Head of caudate nucleus (tissue), 42 donors: ENCODE measurements around the gene SNX19.
A peak's percentile ranks its signal among the peaks of the same experiment; 100 is the strongest.

ENCODE experiments used
- DNase-seq, 42 donors: peaks; one replicate each; pipeline versions ENCODE4 v3.0.0 to v3.0.0-alpha.2; 2020 to 2021; ENCODE audit warnings: mixed read lengths in 7 of 42
- intact Hi-C: fragments of 100-400 bp; cut with DNase I; formaldehyde crosslinking; loops from one replicate; pipeline ENCODE4 v1.15.0; 2022

The SNX19 gene

DNA sequence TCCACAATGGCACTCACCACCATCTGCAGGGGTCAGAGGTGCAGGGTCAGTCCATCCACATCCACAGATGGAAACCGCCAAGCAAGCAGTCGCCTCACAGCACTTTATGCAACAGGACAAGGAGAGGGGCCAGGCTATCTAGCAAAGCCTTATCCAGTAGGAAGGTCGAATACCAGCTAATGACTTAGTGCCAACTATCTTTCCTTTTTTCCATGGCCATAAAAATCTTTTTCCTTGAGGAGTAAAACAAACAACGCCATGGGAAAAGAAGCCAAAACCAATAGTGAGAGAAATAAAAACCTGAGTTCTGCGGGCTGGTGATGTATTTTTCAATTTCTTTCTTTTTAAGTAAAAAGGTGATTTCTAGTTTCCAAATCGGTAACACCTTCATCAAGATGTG lies 8.2 kb downstream of the SNX19 start:
- intact Hi-C loops: no loop called here
- DNase-seq: no peak

DNA sequence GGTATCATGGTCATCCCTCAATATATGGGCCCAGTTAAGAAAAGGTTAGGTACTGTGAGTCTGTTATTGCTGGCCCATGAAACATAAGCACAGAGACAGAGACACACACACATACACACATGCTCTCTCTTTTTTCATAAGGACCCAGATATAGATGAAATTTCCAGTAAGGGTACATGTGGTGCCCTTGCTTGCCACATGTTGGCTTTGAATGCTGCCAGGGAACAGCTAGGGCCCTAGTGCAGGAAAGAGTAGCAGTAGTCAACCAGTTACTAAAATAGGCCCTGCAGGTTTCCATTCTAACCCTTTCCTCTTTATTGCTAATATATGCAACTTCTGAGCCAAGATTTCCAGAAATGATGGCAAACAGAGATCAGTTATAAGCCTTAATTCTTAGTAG lies 9.1 kb downstream of the SNX19 start:
- no peak for DNase-seq
- intact Hi-C loops: no loop called here

DNA sequence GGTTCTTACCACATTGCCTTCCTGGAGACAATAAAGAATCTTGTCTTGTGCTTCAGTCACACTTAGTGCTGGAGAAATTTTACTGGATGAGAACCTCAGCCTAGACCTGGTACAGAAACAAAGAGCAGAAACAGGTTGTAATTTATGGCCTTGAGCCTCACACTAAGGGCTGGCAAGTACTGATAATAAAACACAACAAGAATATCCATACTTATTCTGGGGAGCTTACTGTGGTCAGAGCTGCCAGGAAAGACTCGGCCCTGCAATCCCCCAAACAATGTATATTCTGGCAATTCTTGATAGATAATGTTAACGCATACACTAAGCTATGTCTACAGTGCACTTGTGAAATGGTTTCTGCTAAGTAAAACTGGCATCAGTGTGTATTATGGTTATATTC lies 9.7 kb downstream of the SNX19 start:
- intact Hi-C loops: no loop called here
- DNase-seq: no peak

DNA sequence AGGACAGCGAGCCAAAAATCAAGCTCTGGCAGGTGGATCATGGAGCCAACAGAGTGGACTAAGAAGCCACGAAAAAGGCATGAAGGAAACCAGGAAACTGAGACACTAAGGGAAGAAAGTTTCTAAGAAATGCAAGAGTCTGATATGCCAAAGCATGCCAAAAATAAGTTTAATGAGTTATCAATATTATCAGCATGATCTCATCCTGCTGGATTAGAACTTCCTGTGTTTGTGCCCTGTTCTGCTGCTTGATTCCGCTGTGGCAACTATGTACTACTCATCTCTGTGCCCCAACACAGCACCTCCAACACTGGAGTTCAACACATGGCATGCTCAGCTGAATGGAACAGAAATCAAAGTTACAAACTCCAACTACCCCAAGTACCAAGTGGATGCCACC lies 10.8 kb downstream of the SNX19 start:
- intact Hi-C loops: no loop called here
- no peak for DNase-seq

DNA sequence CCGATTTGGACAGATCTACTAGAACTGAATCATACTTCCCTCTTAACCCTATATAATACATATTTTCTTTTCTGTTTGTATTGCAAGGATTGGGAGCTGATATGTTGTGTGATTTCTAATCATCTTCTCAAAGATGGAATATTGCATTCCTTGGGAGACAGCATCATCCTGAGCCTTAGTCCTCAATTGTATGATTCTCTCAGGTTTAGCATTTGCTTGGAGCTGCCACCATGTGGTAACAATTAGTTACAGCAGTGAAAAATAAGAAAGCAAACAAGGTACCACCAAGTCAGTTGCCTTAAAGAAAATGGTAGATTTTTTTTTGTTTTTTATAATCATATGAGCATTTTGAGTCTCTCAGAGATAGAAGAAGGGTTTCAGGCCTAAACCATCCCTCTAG lies 11.9 kb downstream of the SNX19 start:
- no peak for DNase-seq
- intact Hi-C loops: no loop called here

DNA sequence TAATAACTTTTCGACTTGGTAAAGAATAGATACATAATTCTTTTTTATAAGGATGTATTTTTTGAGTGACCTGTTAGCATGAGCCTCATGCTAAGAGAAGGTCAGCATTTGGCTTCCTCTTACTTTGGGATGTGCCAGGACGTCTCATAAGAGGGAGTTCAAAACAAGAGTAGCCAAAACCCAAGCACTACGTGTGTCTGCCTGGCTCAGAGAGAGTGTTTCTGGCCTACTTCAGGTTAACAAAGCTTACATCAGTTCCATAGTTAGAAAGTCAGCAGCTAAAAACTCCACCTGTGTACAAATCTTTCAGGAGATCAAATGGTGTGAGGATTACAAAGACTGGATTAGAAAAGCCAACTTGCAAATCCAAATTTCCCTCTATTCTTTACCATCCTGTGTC lies 13.9 kb downstream of the SNX19 start:
- intact Hi-C loops: no loop called here
- no peak for DNase-seq

DNA sequence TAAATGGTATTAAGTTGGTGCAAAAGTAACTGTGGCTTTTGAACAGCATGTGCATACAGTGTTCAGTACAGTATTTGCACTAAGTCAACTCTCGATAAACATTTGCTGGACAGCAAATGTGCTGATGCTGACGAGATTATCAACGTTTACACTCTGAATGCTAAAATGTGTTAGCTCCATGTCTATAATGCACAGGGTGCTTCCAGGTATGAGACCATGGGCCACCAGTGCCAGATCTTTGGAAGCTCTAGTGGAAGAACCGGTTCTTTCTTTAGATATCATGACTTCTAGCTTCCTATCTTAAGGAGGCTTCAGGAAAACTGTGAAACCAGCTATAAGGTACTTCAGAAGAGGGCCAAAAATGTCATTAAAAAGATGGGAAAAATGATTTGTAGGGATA lies 17.2 kb downstream of the SNX19 start:
- intact Hi-C loops: loop anchor here (10.0 kb wide), 1 partner anchor 464 kb away; no protein-coding TSS in a partner anchor
- no peak for DNase-seq

DNA sequence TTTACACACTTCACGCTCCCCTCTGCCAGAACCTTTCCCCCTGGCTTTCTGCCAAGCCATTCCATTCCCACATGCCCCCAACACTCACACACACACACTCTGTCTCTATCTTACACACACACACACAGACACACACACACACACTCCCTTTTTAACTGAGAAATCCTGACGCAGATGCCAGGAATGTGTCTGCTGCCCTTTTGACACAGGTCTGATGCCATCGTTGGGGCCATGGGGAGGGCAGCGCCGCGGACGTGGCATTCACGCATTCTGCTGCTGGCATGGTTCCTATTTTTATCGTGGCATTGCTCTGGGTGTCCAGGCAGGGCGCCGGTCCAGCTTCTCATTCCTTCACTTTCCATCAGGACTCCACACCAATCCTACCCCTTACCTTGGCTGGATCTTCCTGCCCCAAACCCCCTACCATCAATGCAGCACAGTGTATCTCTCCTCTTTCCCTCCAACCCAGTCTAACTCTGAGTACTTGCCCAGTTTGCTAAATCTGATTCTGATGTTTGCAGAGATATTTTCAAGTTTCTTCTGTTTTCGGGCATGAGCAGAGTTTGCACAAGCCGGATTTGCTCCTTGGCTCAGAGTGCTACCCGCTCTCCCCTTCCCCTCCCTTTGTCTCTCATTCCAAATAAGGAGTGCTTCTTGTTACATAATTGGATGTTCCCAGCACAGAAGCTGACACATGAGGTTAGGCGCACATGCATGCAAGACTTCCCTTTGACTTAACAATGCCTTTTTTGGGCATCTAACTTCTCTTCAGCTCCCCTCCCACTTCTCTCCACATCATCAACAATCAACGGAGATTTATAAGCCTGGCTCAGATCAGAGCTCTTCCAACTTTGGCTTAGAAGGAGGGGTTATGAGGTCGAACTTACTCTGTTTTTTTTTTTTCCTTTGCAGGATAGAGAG lies 18.8 kb downstream of the SNX19 start:
- DNase-seq: peak in 29 of 42 donors; percentile 20 to 82 (median 54)
- intact Hi-C loops: loop anchor here (10.0 kb wide), 1 partner anchor 463 kb away; no protein-coding TSS in a partner anchor

DNA sequence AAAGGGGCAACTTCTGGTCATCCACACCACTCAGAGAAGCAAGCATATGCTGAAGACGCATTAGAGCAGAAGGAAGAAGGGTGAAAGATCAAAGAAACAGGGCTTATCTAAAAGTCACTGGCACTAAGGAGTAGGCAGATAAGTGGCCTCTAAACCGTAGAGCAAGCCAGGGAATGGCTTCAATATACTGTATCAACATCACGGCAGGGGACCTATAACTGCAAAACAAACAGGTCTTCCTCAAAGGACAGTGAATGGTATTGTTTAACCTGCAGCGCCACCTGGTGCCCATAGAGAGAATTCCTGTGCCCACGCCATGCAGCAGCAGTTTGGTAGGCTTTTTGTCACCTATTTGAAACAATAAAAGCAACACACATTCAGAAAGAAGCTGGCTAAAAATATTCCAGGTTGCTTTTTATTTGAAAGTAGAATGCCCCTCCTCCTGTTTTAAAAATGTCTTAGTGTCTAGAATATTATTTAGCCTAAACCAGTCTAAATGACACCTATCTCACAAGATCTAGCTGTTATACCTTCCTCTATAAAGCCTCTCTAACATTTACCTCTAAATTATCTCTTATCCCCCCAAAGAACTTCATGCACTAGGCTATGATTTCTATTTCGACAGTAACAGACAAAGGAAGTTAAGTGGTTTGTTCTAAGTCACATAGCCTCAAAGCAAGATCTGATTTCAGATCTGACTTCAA lies 21.8 kb downstream of the SNX19 start:
- intact Hi-C loops: loop anchor here (10.0 kb wide), 1 partner anchor 460 kb away; no protein-coding TSS in a partner anchor
- DNase-seq: peak; percentile 30 to 94 (median 84)

DNA sequence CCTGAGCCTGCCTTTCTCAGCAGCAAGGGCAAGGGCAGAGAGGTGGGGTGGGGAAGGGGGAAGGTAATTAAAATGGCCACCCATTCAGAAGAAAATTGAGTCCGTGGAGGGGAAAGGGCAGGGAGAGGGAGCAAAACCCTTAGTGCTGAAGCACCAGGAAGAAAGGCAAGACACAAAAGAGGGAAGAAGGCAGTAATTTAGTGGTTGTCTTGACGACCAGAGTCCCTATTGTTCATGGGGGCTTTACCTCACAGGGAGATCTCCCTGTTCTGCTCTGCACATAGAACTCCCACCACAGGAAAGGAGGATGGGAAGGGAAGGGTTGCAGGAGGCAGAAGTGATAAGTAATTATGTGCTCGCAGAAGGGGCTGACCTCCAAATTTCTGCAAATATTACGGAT lies 23.4 kb downstream of the SNX19 start:
- no peak for DNase-seq
- intact Hi-C loops: loop anchor here (10.0 kb wide), 1 partner anchor 458 kb away; no protein-coding TSS in a partner anchor

DNA sequence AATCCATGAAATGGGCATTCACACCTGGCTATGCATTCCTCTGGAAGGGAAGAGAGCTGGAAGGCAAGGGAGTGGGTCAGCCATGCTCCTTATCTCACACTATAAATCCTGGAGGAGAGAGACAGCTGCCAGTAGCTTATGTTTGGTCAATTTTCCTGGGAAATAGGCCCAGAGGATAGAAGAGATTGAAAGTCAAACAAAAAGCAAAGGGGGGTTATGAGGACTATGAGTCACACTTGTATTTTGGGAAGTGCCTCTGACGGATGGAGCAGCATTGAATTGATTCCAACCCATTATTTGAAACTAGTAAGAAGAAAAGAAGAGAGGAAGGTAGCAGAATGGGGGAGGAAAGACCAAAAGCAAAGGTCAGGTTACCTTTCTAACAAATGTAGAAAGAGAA lies 25.0 kb downstream of the SNX19 start:
- intact Hi-C loops: loop anchor here (10.0 kb wide), 1 partner anchor 457 kb away; no protein-coding TSS in a partner anchor
- no peak for DNase-seq

DNA sequence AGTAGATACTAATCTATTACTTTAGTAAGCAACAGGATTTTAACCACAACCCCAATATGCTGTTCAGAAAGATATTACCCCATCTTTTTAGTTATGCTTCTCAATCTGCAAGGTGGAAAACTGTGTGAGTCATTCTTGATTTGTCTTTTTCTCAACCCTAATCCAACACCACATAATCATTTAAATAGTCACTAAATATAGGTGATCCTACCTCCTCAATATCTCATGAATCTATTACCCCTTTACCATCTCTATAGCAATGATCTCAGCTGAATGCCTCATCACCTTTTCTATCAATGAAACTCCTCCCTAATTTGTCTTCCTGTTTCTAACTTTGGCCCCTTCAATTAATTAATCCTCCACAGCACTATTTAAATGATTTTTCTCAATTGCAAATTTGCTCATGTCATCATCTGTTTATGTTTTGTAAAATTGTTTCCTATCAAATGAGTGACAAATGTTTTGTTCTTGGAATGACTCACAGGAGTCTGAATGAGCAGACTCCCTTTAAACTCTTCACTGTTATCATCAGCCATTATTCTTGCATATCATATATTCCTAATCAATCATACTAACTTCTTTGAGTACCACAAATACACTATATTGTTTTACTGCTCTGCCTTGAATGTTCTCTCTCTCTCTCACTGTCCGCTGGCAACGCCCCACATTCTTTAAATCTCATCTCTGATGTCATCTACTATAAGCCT lies 26.1 kb downstream of the SNX19 start:
- intact Hi-C loops: loop anchor here (10.0 kb wide), 1 partner anchor 455 kb away; no protein-coding TSS in a partner anchor
- DNase-seq: no peak

DNA sequence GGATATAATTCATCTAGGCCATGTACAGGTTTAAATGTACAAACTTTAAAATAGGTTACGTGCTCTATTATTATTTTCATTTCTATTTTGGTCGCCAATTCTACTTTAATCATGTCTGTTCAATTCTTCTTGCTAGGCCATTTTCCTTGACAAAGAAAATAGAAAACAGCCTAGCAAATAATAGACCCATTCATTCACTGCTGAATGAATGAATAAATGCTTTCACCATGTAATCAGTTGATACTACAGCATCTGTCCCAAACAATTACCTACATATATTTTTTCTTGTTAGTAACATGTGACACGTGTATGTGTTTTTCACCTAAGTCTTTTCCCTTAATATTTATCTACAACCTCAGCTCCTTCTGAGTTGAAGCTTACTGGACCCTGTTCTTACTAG lies 27.5 kb downstream of the SNX19 start:
- no peak for DNase-seq
- intact Hi-C loops: no loop called here

DNA sequence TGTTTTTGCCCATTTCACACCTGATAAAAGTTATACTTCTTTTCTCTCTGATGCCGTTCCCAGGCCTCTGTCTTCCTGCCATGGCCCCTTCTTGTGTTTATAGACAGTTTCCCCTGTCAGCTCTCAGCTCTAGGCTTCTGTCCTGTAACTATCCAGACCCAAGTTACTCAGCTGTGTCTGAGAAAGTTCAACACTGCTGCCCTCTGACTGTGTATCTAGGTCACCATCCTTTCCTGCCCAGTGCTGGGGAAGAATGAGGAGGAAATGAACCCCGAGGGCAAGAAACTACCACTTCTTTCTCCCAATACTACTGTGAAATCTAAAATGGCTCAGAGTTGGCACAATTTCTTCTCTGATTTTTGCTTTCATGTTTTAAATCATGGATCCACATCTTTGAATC lies 29.6 kb downstream of the SNX19 start:
- intact Hi-C loops: no loop called here
- no peak for DNase-seq

DNA sequence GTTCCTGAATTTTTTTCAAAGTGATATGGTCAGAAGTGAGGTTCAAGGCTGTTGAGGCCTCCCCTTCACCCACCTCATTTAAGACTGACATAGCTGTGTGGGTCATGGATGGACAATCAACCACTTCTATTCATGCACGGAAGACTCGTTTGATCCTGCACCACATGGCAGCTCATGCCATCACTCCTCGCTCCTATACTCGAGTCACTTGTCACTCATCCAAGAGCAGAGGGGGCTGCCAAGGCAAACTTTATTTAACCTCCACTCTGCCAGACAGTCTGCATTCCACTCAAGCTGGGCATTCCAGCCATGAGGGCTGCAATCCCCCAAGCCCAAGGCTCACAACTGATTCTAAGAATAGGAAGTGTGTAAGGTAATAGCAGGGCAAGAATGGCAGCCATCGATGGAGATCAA lies 34.1 kb downstream of the SNX19 start:
- no peak for DNase-seq
- intact Hi-C loops: no loop called here

DNA sequence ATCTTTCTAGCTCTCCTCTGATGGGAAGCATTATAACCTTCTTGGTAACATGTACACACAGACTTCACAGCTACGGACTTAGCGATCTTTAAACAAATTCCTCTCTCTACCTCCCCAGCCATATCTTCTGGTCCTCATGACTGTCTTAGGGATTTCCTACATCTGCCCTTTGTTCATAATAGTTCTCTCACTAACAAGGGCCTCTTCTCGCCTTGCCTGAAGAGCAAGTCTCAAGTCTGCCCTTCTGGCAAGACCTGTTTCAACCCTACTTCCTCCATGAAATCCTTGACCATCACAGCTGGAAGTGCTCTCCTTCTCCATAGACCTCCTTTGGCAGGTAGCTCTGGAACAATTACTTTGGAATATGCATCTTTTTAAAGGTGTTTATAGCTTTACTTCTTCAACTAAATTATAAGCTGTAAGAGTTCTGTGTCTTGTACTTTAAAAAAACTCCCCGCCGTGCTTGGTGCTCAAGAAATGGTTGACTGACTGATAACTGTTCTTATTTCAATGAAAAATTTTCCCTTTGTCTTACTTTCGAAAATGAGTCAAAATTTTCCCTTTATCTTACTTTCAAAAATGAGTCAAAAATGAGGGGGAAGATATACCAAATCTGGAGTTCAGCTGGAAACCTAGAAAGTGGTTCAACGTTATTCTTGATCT lies 34.7 kb downstream of the SNX19 start:
- peak in 3 of 42 donors; percentile 28 to 62 (median 33) for DNase-seq
- intact Hi-C loops: no loop called here

DNA sequence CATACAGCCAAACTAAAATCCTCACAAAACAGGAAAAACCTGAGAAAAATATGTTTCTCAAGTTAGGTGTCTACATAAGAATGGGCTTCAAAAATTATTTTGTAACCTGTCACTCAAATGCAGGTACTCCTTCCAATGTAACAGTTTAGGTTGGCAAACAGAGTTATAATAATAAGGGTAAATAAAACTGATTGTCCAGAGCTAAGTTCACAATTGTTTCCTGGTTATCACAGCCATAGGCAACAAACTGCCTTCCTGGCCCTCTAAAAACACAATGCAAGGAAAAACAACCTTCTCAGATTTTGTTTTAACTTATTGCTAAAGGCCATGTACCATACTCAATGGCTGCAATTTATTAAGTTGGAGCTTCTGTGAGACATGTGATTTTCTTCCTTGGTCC lies 36.4 kb downstream of the SNX19 start:
- intact Hi-C loops: no loop called here
- DNase-seq: no peak

DNA sequence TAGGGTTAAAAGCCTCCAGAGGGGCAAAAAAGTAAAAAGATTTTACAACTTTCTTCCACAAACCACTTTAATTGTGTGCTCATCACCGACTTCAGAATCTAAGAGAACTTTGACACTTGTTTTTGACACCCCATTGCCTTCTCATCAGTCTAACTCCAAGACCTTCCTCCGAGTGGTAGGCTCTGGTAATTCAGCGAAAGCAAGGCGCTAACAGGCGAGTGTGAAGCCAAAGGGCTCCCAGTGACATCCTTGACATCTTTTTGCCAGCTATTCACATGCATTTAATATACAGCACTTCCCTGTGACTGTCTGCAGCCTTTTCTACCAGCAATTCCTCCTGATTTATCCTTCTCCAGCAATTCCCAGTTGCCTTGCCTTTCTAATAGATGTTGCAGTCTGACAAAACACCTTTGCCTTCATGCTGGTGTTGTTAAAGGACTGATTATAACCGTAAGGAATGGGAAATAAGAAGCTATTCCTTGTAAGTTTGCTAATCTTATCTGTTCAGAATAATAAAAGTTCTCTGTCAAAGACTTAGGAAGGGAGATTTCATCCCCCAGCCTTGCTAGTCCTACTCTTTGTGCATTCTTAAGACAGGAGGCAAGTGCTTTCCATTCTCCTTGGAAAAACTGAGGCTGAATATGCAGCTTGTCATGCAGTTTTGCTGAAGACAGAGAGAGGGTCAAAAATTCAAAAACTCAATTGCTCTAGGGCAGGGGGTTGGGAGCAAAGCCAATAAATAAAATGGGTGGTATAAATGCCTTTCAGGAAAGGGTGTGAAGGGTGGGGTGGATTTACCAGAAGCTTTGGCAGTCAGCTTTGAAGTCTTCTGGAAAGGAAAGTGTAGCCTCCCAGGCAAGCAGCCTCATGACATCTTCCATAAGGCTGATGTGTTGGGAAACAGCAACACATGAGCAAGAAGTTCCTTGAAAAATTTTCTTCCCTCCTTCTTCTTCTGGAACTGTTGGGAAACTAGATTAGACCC lies 39.1 kb downstream of the SNX19 start:
- DNase-seq: no peak

More for the DNA sequence above, 39.1 kb downstream of the SNX19 start:
- intact Hi-C loops: no loop called here
